VCaP (cell line): ENCODE data around the gene NDUFB8.

Source experiments
- H3K27ac ChIP-seq: fragments of 450-650 bp; 2 replicates; pipeline ENCODE4 v1.5.1; 2017
- CTCF ChIP-seq: fragments of 450-650 bp; conservative IDR thresholded peaks from 2 replicates; pipeline ENCODE4 v1.5.1; 2017; ENCODE audit warnings: mild to moderate bottlenecking, moderate library complexity

The NDUFB8 gene

GRCh38 chr10:100560248-100560647 is 30.6 kb upstream of the NDUFB8 start:
- TF ChIP-seq CTCF: no peak
- H3K27ac ChIP-seq: no peak overlapping the region

GRCh38 chr10:100554902-100555301 is 25.2 kb upstream of the NDUFB8 start:
- no peak for TF ChIP-seq CTCF
- no peak overlapping the region for H3K27ac ChIP-seq

GRCh38 chr10:100553929-100554328 is 24.3 kb upstream of the NDUFB8 start:
- TF ChIP-seq CTCF: no peak
- H3K27ac ChIP-seq: no peak overlapping the region

GRCh38 chr10:100551738-100552137 is 22.1 kb upstream of the NDUFB8 start:
- no peak overlapping the region for H3K27ac ChIP-seq
- TF ChIP-seq CTCF: no peak

- no peak overlapping the region for H3K27ac ChIP-seq
- TF ChIP-seq CTCF: no peak
These were observed 21.5 kb upstream of the NDUFB8 start for GRCh38 chr10:100551196-100551595.

GRCh38 chr10:100544950-100545349 is 15.3 kb upstream of the NDUFB8 start:
- no peak for TF ChIP-seq CTCF
- no peak overlapping the region for H3K27ac ChIP-seq

GRCh38 chr10:100537475-100537874 is 7.8 kb upstream of the NDUFB8 start:
- no peak for TF ChIP-seq CTCF
- no peak overlapping the region for H3K27ac ChIP-seq

GRCh38 chr10:100535715-100536353 is 6.2 kb upstream of the NDUFB8 start, which contains the start of gene HIF1AN:
HIF1AN (plus strand) TSS chr10:100535943; CDS start chr10:100535959, 16 bp downstream.
- TF ChIP-seq CTCF: peak; percentile 91
- peak within 1 kb of the TSS; percentile 55 for H3K27ac ChIP-seq
